ENCODE measurements around the gene TERB1.
A peak's percentile ranks its signal among the peaks of the same experiment; 100 is the strongest.

TERB1 gene

GRCh38 chr16:66847533-66848067, 46.2 kb upstream of the TERB1 start:
- H2BK120ac ChIP-seq (ENCODE audit: low read depth, low read length): no peak overlapping the region
- no peak overlapping the region for H3K4ac ChIP-seq (ENCODE audit: low read depth, low read length)
- no peaks in the 10 kb centered on the region for H3K36me3 ChIP-seq (ENCODE audit: control insufficient read depth, insufficient read depth, low read length)
- no peak overlapping the region for H3K27ac ChIP-seq (ENCODE audit: low read depth, low read length)
- H3K4me3 ChIP-seq (ENCODE audit: low read length): no peak overlapping the region
- no peak overlapping the region for H4K8ac ChIP-seq (ENCODE audit: low read depth, low read length)
- H3K9ac ChIP-seq (ENCODE audit: low read length): no peak overlapping the region
- H3K56ac ChIP-seq (ENCODE audit: low read length): no peak overlapping the region
- H3K79me1 ChIP-seq (ENCODE audit: low read length): no peaks in the 10 kb centered on the region
- peaks cover 23% of the 10 kb centered on the region for H3K27me3 ChIP-seq (ENCODE audit: insufficient read depth, low read length, poor library complexity)
- no peak overlapping the region for H2BK5ac ChIP-seq (ENCODE audit: low read length)
- no peak overlapping the region for H2AK5ac ChIP-seq (ENCODE audit: low read length)
- no peak overlapping the region for H4K5ac ChIP-seq (ENCODE audit: low read length)
- no peaks in the 10 kb centered on the region for H3K79me2 ChIP-seq (ENCODE audit: control insufficient read depth, insufficient read depth, low read length)
- H3K4me1 ChIP-seq (ENCODE audit: control insufficient read depth, low read depth, low read length): no peaks in the 10 kb centered on the region
- H2BK15ac ChIP-seq (replicated peaks; ENCODE audit: low read depth): no peak overlapping the region
- no CpG with 5 or more reads among the region's 6 CpGs for WGBS (ENCODE audit: extremely low coverage, insufficient coverage, low lambda C conversion rate)
- no peak for DNase-seq
- no peak overlapping the region for H3K23ac ChIP-seq (ENCODE audit: low read length)
- no peak overlapping the region for H3K18ac ChIP-seq (ENCODE audit: low read length)
- no peak overlapping the region for H3K4me2 ChIP-seq (ENCODE audit: low read length)

- Histone ChIP-seq H2BK15ac (replicated peaks; ENCODE audit: low read depth) (no peak overlapping the region), H2BK120ac (ENCODE audit: low read depth, low read length) (no peak overlapping the region), H3K23ac (ENCODE audit: low read length) (no peak overlapping the region), H3K36me3 (ENCODE audit: control insufficient read depth, insufficient read depth, low read length) (no peaks in the 10 kb centered on the region), H3K79me2 (ENCODE audit: control insufficient read depth, insufficient read depth, low read length) (no peaks in the 10 kb centered on the region), H3K27me3 (ENCODE audit: insufficient read depth, low read length, poor library complexity) (peaks cover 23% of the 10 kb centered on the region), H2BK5ac (ENCODE audit: low read length) (no peak overlapping the region), H3K4ac (ENCODE audit: low read depth, low read length) (no peak overlapping the region), H3K4me3 (ENCODE audit: low read length) (no peak overlapping the region), H2AK5ac (ENCODE audit: low read length) (no peak overlapping the region), H3K9ac (ENCODE audit: low read length) (no peak overlapping the region), H3K27ac (ENCODE audit: low read depth, low read length) (no peak overlapping the region), H4K5ac (ENCODE audit: low read length) (no peak overlapping the region), H4K8ac (ENCODE audit: low read depth, low read length) (no peak overlapping the region), H3K18ac (ENCODE audit: low read length) (no peak overlapping the region), H3K56ac (ENCODE audit: low read length) (no peak overlapping the region), H3K79me1 (ENCODE audit: low read length) (no peaks in the 10 kb centered on the region), H3K4me2 (ENCODE audit: low read length) (no peak overlapping the region), H3K4me1 (ENCODE audit: control insufficient read depth, low read depth, low read length) (no peaks in the 10 kb centered on the region)
- DNase-seq: no peak
- no CpG with 5 or more reads among the region's 6 CpGs for WGBS (ENCODE audit: extremely low coverage, insufficient coverage, low lambda C conversion rate)
These were observed 45.4 kb upstream of the TERB1 start for GRCh38 chr16:66846831-66847230.

GRCh38 chr16:66846266-66846665, 44.9 kb upstream of the TERB1 start:
- no peak overlapping the region for H3K4me3 ChIP-seq (ENCODE audit: low read length)
- no peak overlapping the region for H3K23ac ChIP-seq (ENCODE audit: low read length)
- no peak overlapping the region for H3K18ac ChIP-seq (ENCODE audit: low read length)
- H3K79me2 ChIP-seq (ENCODE audit: control insufficient read depth, insufficient read depth, low read length): no peaks in the 10 kb centered on the region
- H2BK5ac ChIP-seq (ENCODE audit: low read length): no peak overlapping the region
- H3K79me1 ChIP-seq (ENCODE audit: low read length): no peaks in the 10 kb centered on the region
- H3K56ac ChIP-seq (ENCODE audit: low read length): no peak overlapping the region
- no peak overlapping the region for H3K9ac ChIP-seq (ENCODE audit: low read length)
- no peak overlapping the region for H3K27ac ChIP-seq (ENCODE audit: low read depth, low read length)
- H4K8ac ChIP-seq (ENCODE audit: low read depth, low read length): no peak overlapping the region
- H2BK120ac ChIP-seq (ENCODE audit: low read depth, low read length): no peak overlapping the region
- H3K4me2 ChIP-seq (ENCODE audit: low read length): no peak overlapping the region
- no peak overlapping the region for H4K5ac ChIP-seq (ENCODE audit: low read length)
- H2AK5ac ChIP-seq (ENCODE audit: low read length): no peak overlapping the region
- DNase-seq: no peak
- peaks cover 23% of the 10 kb centered on the region for H3K27me3 ChIP-seq (ENCODE audit: insufficient read depth, low read length, poor library complexity)
- H3K36me3 ChIP-seq (ENCODE audit: control insufficient read depth, insufficient read depth, low read length): no peaks in the 10 kb centered on the region
- no peak overlapping the region for H3K4ac ChIP-seq (ENCODE audit: low read depth, low read length)
- WGBS (ENCODE audit: extremely low coverage, insufficient coverage, low lambda C conversion rate): no CpG with 5 or more reads among the region's 1 CpG
- no peak overlapping the region for H2BK15ac ChIP-seq (replicated peaks; ENCODE audit: low read depth)
- H3K4me1 ChIP-seq (ENCODE audit: control insufficient read depth, low read depth, low read length): no peaks in the 10 kb centered on the region

- Histone ChIP-seq H2BK5ac (ENCODE audit: low read length) (no peak overlapping the region), H3K4ac (ENCODE audit: low read depth, low read length) (no peak overlapping the region), H2BK15ac (replicated peaks; ENCODE audit: low read depth) (no peak overlapping the region), H2BK120ac (ENCODE audit: low read depth, low read length) (no peak overlapping the region), H3K18ac (ENCODE audit: low read length) (no peak overlapping the region), H3K4me1 (ENCODE audit: control insufficient read depth, low read depth, low read length) (no peaks in the 10 kb centered on the region), H3K79me1 (ENCODE audit: low read length) (no peaks in the 10 kb centered on the region), H4K8ac (ENCODE audit: low read depth, low read length) (no peak overlapping the region), H3K36me3 (ENCODE audit: control insufficient read depth, insufficient read depth, low read length) (no peaks in the 10 kb centered on the region), H3K9ac (ENCODE audit: low read length) (no peak overlapping the region), H2AK5ac (ENCODE audit: low read length) (no peak overlapping the region), H3K27ac (ENCODE audit: low read depth, low read length) (no peak overlapping the region), H4K5ac (ENCODE audit: low read length) (no peak overlapping the region), H3K79me2 (ENCODE audit: control insufficient read depth, insufficient read depth, low read length) (no peaks in the 10 kb centered on the region), H3K23ac (ENCODE audit: low read length) (no peak overlapping the region), H3K4me3 (ENCODE audit: low read length) (no peak overlapping the region), H3K56ac (ENCODE audit: low read length) (no peak overlapping the region), H3K27me3 (ENCODE audit: insufficient read depth, low read length, poor library complexity) (peaks cover 23% of the 10 kb centered on the region), H3K4me2 (ENCODE audit: low read length) (no peak overlapping the region)
- no peak for DNase-seq
- no CpG with 5 or more reads among the region's 9 CpGs for WGBS (ENCODE audit: extremely low coverage, insufficient coverage, low lambda C conversion rate)
These were observed 44.4 kb upstream of the TERB1 start for GRCh38 chr16:66845791-66846221.

GRCh38 chr16:66845080-66845410, 43.7 kb upstream of the TERB1 start:
- Histone ChIP-seq H3K36me3 (ENCODE audit: control insufficient read depth, insufficient read depth, low read length) (no peaks in the 10 kb centered on the region), H3K18ac (ENCODE audit: low read length) (no peak overlapping the region), H3K9ac (ENCODE audit: low read length) (peak overlapping the region; percentile 36), H2BK15ac (replicated peaks; ENCODE audit: low read depth) (no peak overlapping the region), H2BK5ac (ENCODE audit: low read length) (no peak overlapping the region), H3K4me3 (ENCODE audit: low read length) (no peak overlapping the region), H3K4me2 (ENCODE audit: low read length) (no peak overlapping the region), H3K4me1 (ENCODE audit: control insufficient read depth, low read depth, low read length) (no peaks in the 10 kb centered on the region), H2AK5ac (ENCODE audit: low read length) (no peak overlapping the region), H3K56ac (ENCODE audit: low read length) (peak overlapping the region; percentile 42), H2BK120ac (ENCODE audit: low read depth, low read length) (no peak overlapping the region), H4K8ac (ENCODE audit: low read depth, low read length) (no peak overlapping the region), H3K27ac (ENCODE audit: low read depth, low read length) (no peak overlapping the region), H4K5ac (ENCODE audit: low read length) (no peak overlapping the region), H3K79me2 (ENCODE audit: control insufficient read depth, insufficient read depth, low read length) (no peaks in the 10 kb centered on the region), H3K4ac (ENCODE audit: low read depth, low read length) (no peak overlapping the region), H3K23ac (ENCODE audit: low read length) (no peak overlapping the region), H3K79me1 (ENCODE audit: low read length) (no peaks in the 10 kb centered on the region), H3K27me3 (ENCODE audit: insufficient read depth, low read length, poor library complexity) (peaks cover 23% of the 10 kb centered on the region)
- no CpG with 5 or more reads among the region's 10 CpGs for WGBS (ENCODE audit: extremely low coverage, insufficient coverage, low lambda C conversion rate)
- DNase-seq: no peak

- H3K23ac ChIP-seq (ENCODE audit: low read length): no peak within 1 kb of the TSS
- H3K27me3 ChIP-seq (ENCODE audit: insufficient read depth, low read length, poor library complexity): peaks cover 23% of the 10 kb centered on the region
- H3K9ac ChIP-seq (ENCODE audit: low read length): peak within 1 kb of the TSS; percentile 36
- no peak within 1 kb of the TSS for H3K4ac ChIP-seq (ENCODE audit: low read depth, low read length)
- H3K27ac ChIP-seq (ENCODE audit: low read depth, low read length): no peak within 1 kb of the TSS
- no peaks in the 10 kb centered on the region for H3K79me1 ChIP-seq (ENCODE audit: low read length)
- no CpG with 5 or more reads among the region's 79 CpGs for WGBS (ENCODE audit: extremely low coverage, insufficient coverage, low lambda C conversion rate)
- no peaks in the 10 kb centered on the region for H3K4me1 ChIP-seq (ENCODE audit: control insufficient read depth, low read depth, low read length)
- peak within 1 kb of the TSS; percentile 49 for H3K56ac ChIP-seq (ENCODE audit: low read length)
- no peaks in the 10 kb centered on the region for H3K36me3 ChIP-seq (ENCODE audit: control insufficient read depth, insufficient read depth, low read length)
- no peak within 1 kb of the TSS for H3K18ac ChIP-seq (ENCODE audit: low read length)
- H2BK120ac ChIP-seq (ENCODE audit: low read depth, low read length): no peak within 1 kb of the TSS
- DNase-seq: no peak
- H3K4me3 ChIP-seq (ENCODE audit: low read length): peak within 1 kb of the TSS; percentile 3
- no peak within 1 kb of the TSS for H2BK5ac ChIP-seq (ENCODE audit: low read length)
- no peak within 1 kb of the TSS for H2BK15ac ChIP-seq (replicated peaks; ENCODE audit: low read depth)
- no peak within 1 kb of the TSS for H4K8ac ChIP-seq (ENCODE audit: low read depth, low read length)
- H3K79me2 ChIP-seq (ENCODE audit: control insufficient read depth, insufficient read depth, low read length): no peaks in the 10 kb centered on the region
- peak within 1 kb of the TSS; percentile 49 for H3K4me2 ChIP-seq (ENCODE audit: low read length)
- no peak within 1 kb of the TSS for H2AK5ac ChIP-seq (ENCODE audit: low read length)
- H4K5ac ChIP-seq (ENCODE audit: low read length): no peak within 1 kb of the TSS
These were observed 43.1 kb upstream of the TERB1 start, which contains the start of gene CA7 for GRCh38 chr16:66844342-66845079. Gene CA7 (plus strand): TSS chr16:66844414. CDS start chr16:66844488, 74 bp downstream.
